Muscle layer of duodenum (tissue), 2 donors: ENCODE data around the gene SCAPER.

Source experiments
- H3K27ac ChIP-seq: one replicate; pipeline ENCODE4 v1.7.0; 2013; ENCODE audit warnings: mild to moderate bottlenecking, low read length
- H3K27me3 ChIP-seq: one replicate; pipeline ENCODE4 v1.7.0; 2013; ENCODE audit warnings: low read depth, mild to moderate bottlenecking, control low read depth, low read length
- H3K36me3 ChIP-seq, 2 donors: one replicate each; pipeline ENCODE4 v1.7.0; 2013; ENCODE audit warnings: low read length in 2 of 2, control low read depth in 1 of 2, mild to moderate bottlenecking in 1 of 2; ENCODE audit not compliant: insufficient read depth in 2 of 2, control insufficient read depth in 1 of 2
- H3K4me1 ChIP-seq, 2 donors: one replicate each; pipeline ENCODE4 v1.7.0; 2013; ENCODE audit warnings: low read length in 2 of 2, mild to moderate bottlenecking in 2 of 2, control low read depth in 1 of 2, moderate library complexity in 1 of 2; ENCODE audit not compliant: insufficient read depth in 2 of 2, control insufficient read depth in 1 of 2
- H3K4me3 ChIP-seq, 2 donors: one replicate each; pipeline ENCODE4 v1.7.0; 2013; ENCODE audit warnings: low read length in 2 of 2, low read depth in 1 of 2, mild to moderate bottlenecking in 1 of 2
- H3K9me3 ChIP-seq, 2 donors: one replicate each; pipeline ENCODE4 v1.7.0; 2013; ENCODE audit warnings: low read length in 2 of 2, control low read depth in 1 of 2, mild to moderate bottlenecking in 1 of 2; ENCODE audit not compliant: control insufficient read depth in 1 of 2
- donor health status: healthy.

The SCAPER gene

DNA sequence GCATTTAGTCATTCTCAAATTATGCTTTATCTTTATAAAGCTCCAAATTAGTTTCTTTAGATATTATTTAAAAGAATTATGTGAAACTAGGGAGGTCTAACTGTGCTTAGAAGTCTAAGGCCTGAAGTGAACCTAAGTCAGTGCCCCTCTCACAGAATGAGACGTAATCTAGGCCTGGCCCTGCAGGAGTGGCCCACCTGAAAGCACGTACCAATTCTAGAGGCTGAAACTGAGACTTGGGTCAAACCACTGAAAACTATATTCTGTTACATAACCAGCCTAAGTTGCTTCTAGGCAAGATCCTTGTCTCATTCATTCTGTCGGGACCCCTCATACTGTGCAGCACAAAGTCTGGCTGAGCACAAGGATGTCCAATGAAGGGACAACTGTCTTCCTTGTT is 424.9 kb downstream of the SCAPER start:
- Histone ChIP-seq H3K27me3 (no peaks in the 10 kb centered on the region), H3K9me3 (no peaks in the 10 kb centered on the region), H3K4me3 (no peak overlapping the region), H3K36me3 (no peaks in the 10 kb centered on the region), H3K27ac (no peak overlapping the region), H3K4me1 (no peaks in the 10 kb centered on the region)

GRCh38 chr15:76470691-76471090 is 434.4 kb downstream of the SCAPER start:
- no peaks in the 10 kb centered on the region for H3K9me3 ChIP-seq
- no peak overlapping the region for H3K27ac ChIP-seq
- no peak overlapping the region for H3K4me3 ChIP-seq
- peaks cover 0 to 26% of the 10 kb centered on the region in 2 donors for H3K36me3 ChIP-seq
- no peaks in the 10 kb centered on the region for H3K4me1 ChIP-seq
- H3K27me3 ChIP-seq, result no peaks in the 10 kb centered on the region

GRCh38 chr15:76468722-76469121 is 436.4 kb downstream of the SCAPER start:
- Histone ChIP-seq H3K9me3 (no peaks in the 10 kb centered on the region), H3K27ac (no peak overlapping the region), H3K36me3 (peaks cover 0 to 26% of the 10 kb centered on the region in 2 donors), H3K27me3 (no peaks in the 10 kb centered on the region), H3K4me3 (no peak overlapping the region), H3K4me1 (no peaks in the 10 kb centered on the region)

DNA sequence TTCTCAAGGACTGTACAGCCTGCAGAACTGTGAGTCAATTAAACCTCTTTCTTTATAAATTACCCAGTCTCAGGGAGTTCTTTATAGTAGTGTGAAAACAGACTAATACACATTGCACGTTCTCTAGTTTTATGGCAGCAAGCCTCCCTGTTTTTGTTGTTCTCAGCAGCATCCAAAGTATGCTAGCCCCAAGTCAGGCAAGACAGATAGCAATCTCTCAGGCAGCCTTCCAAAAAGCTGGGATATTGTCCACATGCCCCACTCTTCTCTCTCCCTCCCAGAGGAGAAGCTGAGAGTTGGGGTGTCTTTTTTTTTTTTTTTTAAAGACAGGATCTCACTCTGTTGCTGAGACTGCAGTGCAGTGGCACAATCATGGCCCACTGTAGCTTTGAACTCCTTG is 438.0 kb downstream of the SCAPER start:
- no peaks in the 10 kb centered on the region for H3K9me3 ChIP-seq
- H3K4me1 ChIP-seq, result no peaks in the 10 kb centered on the region
- H3K4me3 ChIP-seq, result no peak overlapping the region
- H3K27me3 ChIP-seq, result no peaks in the 10 kb centered on the region
- H3K27ac ChIP-seq, result no peak overlapping the region
- H3K36me3 ChIP-seq, result peaks cover 0 to 26% of the 10 kb centered on the region in 2 donors

DNA sequence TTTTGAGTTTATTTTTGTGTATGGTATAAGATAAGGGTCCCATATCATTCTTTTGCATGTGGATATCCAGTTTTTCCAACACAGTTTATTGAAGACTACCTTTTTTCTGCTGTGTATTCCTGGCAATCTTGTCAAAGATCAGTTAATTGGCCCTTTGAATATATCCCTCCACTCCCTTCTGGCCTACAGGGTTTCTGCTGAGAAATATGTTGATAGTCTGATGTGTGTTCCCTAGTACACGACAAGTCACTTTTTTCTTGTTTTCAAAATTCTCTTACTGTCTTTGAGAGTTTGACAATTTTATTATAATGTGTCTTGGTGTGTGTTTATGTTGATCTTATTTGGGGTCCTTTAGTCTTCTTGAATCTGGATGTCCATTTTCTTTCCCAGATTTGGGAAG is 439.4 kb downstream of the SCAPER start:
- Histone ChIP-seq H3K9me3 (no peaks in the 10 kb centered on the region), H3K4me3 (no peak overlapping the region), H3K36me3 (peaks cover 0 to 25% of the 10 kb centered on the region in 2 donors), H3K4me1 (no peaks in the 10 kb centered on the region), H3K27ac (no peak overlapping the region), H3K27me3 (no peaks in the 10 kb centered on the region)

GRCh38 chr15:76464247-76464646 is 440.9 kb downstream of the SCAPER start:
- no peak overlapping the region for H3K4me3 ChIP-seq
- peaks cover 0 to 10% of the 10 kb centered on the region in 2 donors for H3K36me3 ChIP-seq
- no peaks in the 10 kb centered on the region for H3K9me3 ChIP-seq
- H3K27ac ChIP-seq, result no peak overlapping the region
- H3K27me3 ChIP-seq, result no peaks in the 10 kb centered on the region
- H3K4me1 ChIP-seq, result no peaks in the 10 kb centered on the region

- Histone ChIP-seq H3K4me1 (no peaks in the 10 kb centered on the region), H3K9me3 (no peaks in the 10 kb centered on the region), H3K36me3 (no peaks in the 10 kb centered on the region), H3K27ac (no peak overlapping the region), H3K4me3 (no peak overlapping the region), H3K27me3 (no peaks in the 10 kb centered on the region)
These were observed 444.3 kb downstream of the SCAPER start for GRCh38 chr15:76460871-76461270.

GRCh38 chr15:76460347-76460746 is 444.8 kb downstream of the SCAPER start:
- H3K27ac ChIP-seq, result no peak overlapping the region
- no peaks in the 10 kb centered on the region for H3K9me3 ChIP-seq
- H3K4me1 ChIP-seq, result no peaks in the 10 kb centered on the region
- H3K27me3 ChIP-seq, result no peaks in the 10 kb centered on the region
- no peak overlapping the region for H3K4me3 ChIP-seq
- no peaks in the 10 kb centered on the region for H3K36me3 ChIP-seq

- H3K9me3 ChIP-seq, result no peaks in the 10 kb centered on the region
- H3K4me1 ChIP-seq, result no peaks in the 10 kb centered on the region
- H3K4me3 ChIP-seq, result no peak overlapping the region
- no peaks in the 10 kb centered on the region for H3K36me3 ChIP-seq
- no peak overlapping the region for H3K27ac ChIP-seq
- H3K27me3 ChIP-seq, result no peaks in the 10 kb centered on the region
These were observed 453.6 kb downstream of the SCAPER start for GRCh38 chr15:76451540-76451939.

GRCh38 chr15:76449455-76449854 is 455.7 kb downstream of the SCAPER start:
- Histone ChIP-seq H3K4me1 (no peaks in the 10 kb centered on the region), H3K36me3 (no peaks in the 10 kb centered on the region), H3K9me3 (no peaks in the 10 kb centered on the region), H3K4me3 (no peak overlapping the region), H3K27ac (no peak overlapping the region), H3K27me3 (no peaks in the 10 kb centered on the region)

DNA sequence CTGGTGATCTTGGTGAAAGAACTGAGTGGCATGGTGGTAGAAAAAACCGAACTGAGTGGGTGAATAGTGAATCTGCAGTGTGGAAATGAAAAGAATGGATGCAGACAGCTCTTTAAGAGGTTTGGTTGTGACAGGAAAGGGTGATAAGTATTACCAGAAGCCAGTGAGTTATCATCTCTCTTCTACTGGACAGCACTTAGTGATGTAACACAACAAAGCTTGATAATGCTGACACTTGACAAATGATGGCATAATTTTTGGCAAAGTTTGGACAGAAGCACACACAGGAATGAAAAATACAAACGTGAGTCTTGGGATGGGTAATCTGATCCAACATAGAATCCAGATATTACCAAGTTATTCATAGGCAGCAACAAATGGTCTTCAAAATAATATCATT is 456.4 kb downstream of the SCAPER start:
- H3K27ac ChIP-seq, result no peak overlapping the region
- H3K4me1 ChIP-seq, result no peaks in the 10 kb centered on the region
- H3K36me3 ChIP-seq, result no peaks in the 10 kb centered on the region
- H3K9me3 ChIP-seq, result no peaks in the 10 kb centered on the region
- no peaks in the 10 kb centered on the region for H3K27me3 ChIP-seq
- H3K4me3 ChIP-seq, result no peak overlapping the region

GRCh38 chr15:76447728-76448441 is 457.3 kb downstream of the SCAPER start:
- no peaks in the 10 kb centered on the region for H3K9me3 ChIP-seq
- H3K36me3 ChIP-seq, result no peaks in the 10 kb centered on the region
- H3K4me1 ChIP-seq, result no peaks in the 10 kb centered on the region
- no peak overlapping the region for H3K4me3 ChIP-seq
- H3K27me3 ChIP-seq, result no peaks in the 10 kb centered on the region
- H3K27ac ChIP-seq, result no peak overlapping the region
